HG03457 (cell line): ENCODE results near the gene TMEM176A.
"Not testable (repeated sequence)": the region's sequence is repeated elsewhere in the genome, so short reads cannot be mapped to it uniquely, and the experiment has no call there.

ENCODE experiments used
- ATAC-seq: cut with Tn5 transposase; IDR thresholded peaks from one replicate; pipeline ENCODE4 v1.9.1; 2021; ENCODE audit warnings: moderate number of reproducible peaks; ENCODE audit not compliant: unreplicated experiment

The TMEM176A gene

GRCh38 chr7:150800581-150801241 is at the start of gene TMEM176A:
TSS of gene TMEM176A (plus strand) at chr7:150800769. CDS start at chr7:150801551, 782 bp downstream.
- no peak for ATAC-seq

- no peak for ATAC-seq
Observed at GRCh38 chr7:150751702-150752101, 48.9 kb upstream of the TMEM176A start.

DNA sequence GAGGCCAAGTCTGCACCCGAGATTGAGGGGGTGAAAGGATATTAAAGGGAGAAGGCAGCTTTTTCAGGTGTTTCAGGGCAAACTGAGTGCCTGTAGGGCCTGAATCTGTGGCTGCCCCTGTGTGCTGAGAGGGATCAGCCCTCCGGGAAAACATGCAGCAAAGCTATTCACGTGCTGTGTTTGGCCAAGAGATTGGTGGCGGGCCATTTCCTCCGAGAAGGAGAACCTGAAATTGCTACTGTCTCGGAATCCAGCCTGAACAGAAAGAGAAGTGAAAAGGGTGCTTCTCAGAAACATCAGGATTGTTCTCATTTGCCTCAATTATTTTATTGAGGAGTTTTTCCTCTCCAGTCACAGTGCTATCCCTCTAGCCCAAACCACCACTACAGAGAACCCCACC is 47.3 kb upstream of the TMEM176A start:
- ATAC-seq = no peak

DNA sequence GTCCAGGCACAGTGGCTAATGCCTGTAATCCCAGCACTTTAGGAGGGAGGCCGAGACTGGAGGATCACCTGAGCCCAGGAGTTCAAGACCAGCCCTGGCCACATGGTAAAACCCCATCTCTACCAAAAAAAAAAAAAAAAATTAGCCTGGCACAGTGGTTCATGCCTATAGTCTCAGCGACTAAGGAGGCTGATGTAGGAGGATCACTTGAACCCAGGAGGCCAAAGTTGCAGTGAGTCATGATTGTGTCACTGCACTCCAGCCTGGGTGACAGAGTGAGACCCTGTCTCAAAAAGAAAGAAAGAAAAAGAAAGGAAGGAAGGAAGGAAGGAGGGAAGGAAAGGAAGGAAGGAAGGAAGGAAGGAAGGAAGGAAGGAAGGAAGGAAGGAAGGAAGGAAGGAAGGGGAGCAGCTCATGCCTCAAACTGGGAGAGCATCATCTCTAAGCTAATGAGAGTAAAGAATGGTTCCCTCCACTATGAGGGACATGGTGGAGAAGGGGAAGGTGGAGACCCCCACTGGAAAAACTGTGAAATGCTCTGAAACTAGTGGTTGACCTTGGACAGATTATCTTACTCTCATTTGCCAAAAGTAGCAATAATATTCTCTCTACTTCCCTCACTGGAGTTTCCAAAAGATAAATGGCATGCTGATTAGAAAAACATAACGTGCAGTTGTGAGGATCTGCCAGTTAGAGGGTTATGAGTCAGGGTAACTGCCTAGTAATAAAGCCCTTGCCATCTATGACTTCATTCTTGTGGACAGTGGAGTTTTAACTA is 46.6 kb upstream of the TMEM176A start:
- no peak for ATAC-seq

DNA sequence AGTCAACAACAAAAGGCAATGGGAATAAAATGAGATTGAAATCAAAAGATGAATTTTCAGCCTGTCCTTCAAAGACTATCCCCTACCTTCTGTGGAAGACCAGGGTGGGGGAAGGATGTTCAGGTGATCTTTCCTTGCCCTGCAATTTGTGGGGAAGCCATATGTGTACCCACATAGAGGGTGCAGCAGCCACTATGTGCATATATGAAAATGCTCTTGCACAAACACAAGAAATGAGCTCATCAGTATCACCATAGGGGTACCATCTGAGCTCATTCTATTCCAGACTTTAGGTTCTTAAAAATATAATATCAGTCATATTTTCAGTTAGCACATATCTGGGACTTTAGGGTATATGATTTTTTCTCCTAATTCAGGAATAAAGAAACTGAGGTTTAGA is 45.6 kb upstream of the TMEM176A start:
- ATAC-seq = no peak

DNA sequence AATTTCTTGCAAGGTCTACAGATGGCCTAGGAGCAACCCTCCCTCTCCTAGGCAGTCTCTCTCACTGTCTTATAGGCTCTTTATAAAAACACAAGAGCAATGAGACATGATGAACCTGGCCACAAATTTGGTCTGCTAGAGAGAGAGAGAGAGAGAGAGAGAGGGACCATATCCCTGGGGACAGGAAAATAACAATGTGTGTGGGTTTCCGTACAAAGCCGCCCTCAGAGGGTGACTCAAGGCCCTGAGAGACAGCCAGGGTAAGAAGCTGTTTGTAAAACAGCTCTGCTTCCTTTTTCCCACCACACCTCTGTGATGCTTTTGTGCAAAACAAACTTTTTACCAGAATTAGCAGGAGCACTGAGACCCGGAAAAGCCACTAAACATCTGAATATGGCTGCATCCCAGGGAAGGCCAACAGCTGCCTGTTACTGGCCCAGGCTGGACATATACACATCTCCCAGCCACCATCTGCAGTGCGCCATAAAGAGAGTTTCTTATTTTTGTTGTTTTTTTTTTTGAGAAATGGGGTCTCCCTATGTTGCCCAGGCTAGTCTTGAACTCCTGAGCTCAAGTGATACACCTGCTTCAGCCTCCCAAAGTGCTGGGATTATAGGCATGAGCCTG is 45.0 kb upstream of the TMEM176A start:
- no peak for ATAC-seq

GRCh38 chr7:150756166-150756565 is 44.4 kb upstream of the TMEM176A start:
- no peak for ATAC-seq

DNA sequence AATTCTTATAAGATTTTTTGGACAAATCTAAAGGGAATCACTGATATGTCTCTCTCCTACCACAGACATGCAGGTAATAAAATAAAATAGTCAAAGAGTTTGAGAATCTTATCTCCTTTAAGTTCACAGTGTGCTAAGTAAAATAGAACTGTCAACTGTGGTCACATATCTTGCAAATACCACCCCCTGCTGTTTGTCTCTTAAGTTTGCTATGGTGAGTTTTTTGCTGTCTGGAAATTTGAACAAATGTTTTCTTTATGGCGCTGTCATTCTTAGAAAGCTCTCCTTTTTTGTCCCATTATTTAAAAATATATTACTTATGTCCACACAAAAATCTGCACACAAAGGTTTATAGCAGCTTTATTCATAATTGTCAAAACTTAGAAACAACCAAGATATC is 43.7 kb upstream of the TMEM176A start:
- ATAC-seq = no peak

GRCh38 chr7:150759479-150759878 is 41.1 kb upstream of the TMEM176A start:
- no peak for ATAC-seq

DNA sequence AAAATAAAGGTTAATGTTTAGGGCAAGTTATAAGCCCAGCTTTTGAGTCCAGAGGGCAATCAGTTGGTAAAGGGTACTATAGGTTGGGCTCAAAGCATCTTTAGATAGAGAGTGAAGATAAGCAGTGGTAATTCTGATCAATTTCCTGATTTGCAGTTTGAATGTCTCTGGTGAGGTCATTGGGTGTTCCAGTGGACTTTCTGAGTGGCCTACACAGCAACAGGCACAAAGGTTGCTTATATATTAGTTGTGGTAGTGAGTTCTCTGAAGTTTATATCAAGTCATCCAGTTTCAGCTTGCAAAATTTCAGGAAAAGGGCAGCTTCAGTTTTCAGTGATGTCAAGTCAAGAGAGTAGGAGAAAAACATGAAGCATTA is 34.2 kb upstream of the TMEM176A start:
- no peak for ATAC-seq

DNA sequence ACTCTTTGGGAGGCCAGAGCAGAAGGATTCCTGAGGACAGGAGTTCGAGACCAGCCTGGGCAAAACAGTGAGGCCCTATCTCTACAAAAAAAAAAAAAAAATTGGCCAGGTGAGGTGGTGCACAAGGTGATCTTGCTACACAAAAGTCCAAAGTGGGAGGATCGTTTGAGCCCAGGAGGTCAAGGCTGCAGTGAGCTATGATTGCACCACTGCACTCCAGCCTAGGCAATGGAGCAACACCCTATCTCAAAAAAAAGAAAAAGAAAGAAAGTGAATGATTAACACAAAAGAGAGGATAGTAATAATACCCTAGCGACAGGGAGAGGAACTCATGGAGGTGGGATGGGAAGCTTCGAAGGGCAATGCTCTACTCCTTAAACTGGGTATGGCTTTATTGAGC is 30.8 kb upstream of the TMEM176A start:
- no peak for ATAC-seq

DNA sequence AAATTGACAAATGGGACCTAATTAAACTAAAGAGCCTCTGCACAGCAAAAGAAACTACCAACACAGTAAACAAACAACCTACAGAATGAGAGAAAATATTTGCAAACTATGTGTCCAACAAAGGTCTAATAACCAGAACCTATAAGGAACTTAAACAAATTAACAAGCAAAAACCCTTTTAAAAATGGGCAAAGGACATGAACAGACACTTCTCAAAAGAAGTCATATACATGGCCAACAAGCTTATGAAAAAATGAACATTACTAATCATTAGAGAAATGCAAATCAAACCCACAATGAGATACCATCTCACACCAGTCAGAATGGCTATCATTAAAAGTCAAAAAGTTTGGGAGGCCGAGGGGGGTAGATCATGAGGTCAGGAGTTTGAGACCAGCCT is 26.4 kb upstream of the TMEM176A start:
- ATAC-seq = not testable (repeated sequence)

DNA sequence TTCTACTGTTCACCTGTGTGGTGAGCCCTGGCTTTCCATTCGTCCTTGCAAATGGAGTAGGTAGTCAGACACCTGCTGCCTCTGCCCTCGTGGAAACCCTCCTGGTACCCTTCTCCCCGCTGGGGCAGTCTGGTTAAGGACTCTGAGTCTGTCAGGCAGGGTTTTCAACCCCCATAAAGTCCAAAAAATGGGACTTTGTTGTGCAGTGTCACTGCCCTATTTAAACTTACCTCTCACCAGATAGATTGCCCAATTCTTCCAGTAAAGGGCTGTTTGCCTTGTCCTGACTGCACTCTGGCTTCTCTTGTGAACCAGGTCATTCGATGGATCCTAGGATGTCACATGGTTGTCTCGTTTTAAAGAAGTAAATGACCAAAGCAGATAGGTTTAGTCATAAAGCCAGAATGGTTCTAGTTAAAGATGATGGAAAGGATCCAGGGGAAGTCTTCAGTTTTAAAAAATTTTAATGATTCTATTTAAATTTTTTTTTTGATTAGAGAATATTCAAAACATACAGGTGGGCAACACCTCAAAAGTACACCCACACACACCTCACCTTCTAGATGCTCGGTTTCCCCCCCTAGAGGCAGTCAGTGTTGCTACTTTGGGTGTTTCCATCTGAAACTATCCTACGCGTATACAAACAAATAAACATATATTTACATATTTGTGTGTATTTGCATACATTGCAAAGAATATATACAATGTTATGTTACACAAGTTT is 22.4 kb upstream of the TMEM176A start:
- ATAC-seq = no peak

- no peak for ATAC-seq
Observed at GRCh38 chr7:150778738-150779301, 21.7 kb upstream of the TMEM176A start.

DNA sequence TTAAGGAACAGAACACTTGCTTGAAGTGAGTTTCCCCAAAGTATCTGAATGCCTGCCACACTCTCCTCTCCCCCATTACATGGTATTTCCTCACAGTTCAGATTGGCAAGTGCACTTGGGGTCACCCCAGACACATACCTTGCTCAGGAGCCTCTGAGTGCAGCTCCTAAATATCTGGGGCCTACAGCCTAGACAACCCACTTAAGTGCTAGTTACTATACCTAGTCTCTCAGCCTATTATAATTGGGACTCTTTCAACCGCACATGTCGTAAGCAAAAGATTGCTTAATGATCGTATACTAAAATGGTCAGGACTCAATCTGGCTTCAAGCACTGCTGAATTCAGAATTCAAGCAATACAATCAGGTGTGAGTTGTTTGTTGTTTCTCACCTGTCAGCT is 20.3 kb upstream of the TMEM176A start:
- ATAC-seq = no peak

- no peak for ATAC-seq
Observed at GRCh38 chr7:150781103-150781502, 19.5 kb upstream of the TMEM176A start.

GRCh38 chr7:150781961-150782360 is 18.6 kb upstream of the TMEM176A start:
- ATAC-seq = no peak

- no peak for ATAC-seq
Observed at GRCh38 chr7:150784120-150784736, 16.3 kb upstream of the TMEM176A start.

DNA sequence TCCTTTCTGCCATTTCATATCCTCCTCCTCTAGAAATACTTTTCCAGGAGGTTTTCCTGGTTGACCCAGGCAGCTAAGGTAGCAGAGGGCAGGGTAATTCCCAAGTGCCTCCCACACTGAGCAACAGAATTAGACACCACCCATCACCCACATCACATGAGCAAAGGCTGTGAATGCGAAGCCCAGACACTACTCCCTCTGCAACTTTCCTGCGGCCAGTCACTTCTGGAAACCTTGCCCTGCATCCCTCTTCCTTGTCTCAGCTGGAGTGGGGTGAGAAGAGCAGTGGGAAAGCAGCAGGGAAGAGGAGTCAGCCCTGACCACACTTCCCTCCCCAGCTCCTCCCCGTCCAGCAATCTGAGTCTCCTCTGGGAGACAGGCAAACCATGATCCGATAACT is 15.6 kb upstream of the TMEM176A start:
- ATAC-seq = no peak
